HG02840 (cell line): Measurements from ENCODE around the gene KREMEN2.
"Not testable (repeated sequence)": the region's sequence is repeated elsewhere in the genome, so short reads cannot be mapped to it uniquely, and the experiment has no call there.

ENCODE experiments used
- ATAC-seq: cut with Tn5 transposase; IDR thresholded peaks from one replicate; pipeline ENCODE4 v1.9.1; 2021; ENCODE audit warnings: mild to moderate bottlenecking, moderate library complexity, moderate number of reproducible peaks; ENCODE audit not compliant: unreplicated experiment, low FRiP score

Gene KREMEN2, protein sequence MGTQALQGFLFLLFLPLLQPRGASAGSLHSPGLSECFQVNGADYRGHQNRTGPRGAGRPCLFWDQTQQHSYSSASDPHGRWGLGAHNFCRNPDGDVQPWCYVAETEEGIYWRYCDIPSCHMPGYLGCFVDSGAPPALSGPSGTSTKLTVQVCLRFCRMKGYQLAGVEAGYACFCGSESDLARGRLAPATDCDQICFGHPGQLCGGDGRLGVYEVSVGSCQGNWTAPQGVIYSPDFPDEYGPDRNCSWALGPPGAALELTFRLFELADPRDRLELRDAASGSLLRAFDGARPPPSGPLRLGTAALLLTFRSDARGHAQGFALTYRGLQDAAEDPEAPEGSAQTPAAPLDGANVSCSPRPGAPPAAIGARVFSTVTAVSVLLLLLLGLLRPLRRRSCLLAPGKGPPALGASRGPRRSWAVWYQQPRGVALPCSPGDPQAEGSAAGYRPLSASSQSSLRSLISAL

GRCh38 chr16:2963723-2964474, at the start of gene KREMEN2:
Gene KREMEN2 (plus strand): TSS chr16:2964275. CDS start chr16:2964521, 246 bp downstream.
- ATAC-seq, result no peak

DNA sequence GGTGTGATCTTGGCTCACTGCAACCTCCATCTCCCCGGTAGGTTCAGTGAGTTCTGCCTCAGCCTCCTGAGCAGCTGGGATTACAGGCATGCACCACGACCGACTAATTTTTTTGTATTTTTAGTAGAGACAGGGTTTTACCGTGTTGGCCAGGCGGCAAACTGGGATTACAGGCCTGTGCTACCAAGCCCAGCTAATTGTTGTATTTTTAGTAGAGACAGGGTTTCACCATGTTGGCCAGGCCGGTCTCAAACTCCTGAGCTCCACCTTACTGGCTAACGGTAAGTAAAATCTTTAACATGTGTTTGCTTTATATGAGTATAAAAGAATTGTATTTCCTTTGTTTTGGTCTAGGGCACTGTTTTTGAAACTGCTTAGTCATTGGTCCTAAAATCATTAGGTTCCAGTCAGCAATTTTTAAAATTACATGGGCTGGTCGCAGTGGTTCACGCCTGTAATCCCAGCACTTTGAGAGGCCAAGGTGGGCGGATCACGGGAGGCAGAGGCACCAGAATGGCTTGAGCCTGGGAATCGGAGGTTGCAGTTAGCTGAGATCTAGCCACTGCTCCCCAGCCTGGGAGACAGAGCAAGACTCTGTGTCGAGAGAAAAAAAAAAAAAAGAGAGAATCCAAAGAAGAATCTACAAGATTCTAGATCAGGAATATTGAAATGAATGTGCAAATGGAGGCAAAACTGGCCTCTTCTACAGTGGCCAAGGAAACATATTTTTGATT, 48.7 kb upstream of the KREMEN2 start:
- ATAC-seq, result no peak

- ATAC-seq, result no peak
Observed at GRCh38 chr16:2919511-2920255, 44.4 kb upstream of the KREMEN2 start.

- ATAC-seq, result no peak
Observed at GRCh38 chr16:2923481-2923880, 40.6 kb upstream of the KREMEN2 start.

DNA sequence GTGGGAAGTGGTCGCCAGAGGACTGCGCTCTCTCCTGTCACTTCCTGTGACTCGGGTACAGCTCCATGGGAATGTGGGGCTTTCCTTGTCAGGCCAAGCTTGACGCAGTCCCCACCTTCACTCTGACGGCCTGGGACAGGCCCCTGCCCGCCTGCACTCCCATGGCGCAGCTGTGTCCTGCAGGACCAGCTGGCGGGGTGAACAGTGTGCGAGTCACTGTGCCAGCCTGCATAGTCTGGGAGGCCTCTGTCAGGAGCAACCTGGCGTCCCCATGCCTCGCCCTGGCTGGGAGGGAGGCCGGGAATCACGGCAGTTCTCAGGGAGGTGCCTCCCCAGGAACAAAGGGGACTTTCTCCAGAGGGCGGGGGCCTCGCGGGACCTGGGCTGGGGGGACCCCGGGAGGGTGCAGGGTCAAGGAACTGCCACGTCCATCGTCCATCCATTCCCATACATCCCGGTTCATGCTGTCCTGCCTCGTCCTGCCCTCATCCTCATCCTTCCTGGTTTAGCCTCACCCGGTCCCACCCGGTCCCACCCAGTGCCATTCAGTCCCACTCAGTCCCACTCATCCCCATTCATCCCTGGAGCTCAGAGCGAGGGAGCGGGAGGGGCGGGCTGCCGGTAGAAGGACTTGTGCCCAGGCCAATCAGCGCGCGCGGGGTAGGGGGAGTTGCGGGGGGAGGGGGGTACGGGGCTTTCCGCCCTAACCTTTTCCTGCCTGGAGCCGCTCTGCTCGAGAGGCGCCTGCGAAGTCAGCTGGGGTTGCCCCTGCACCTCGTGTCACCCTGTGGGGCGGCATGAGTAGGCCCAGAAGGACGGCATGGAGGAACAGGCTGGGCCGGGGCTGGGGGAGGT, 38.9 kb upstream of the KREMEN2 start:
- ATAC-seq, result no peak

DNA sequence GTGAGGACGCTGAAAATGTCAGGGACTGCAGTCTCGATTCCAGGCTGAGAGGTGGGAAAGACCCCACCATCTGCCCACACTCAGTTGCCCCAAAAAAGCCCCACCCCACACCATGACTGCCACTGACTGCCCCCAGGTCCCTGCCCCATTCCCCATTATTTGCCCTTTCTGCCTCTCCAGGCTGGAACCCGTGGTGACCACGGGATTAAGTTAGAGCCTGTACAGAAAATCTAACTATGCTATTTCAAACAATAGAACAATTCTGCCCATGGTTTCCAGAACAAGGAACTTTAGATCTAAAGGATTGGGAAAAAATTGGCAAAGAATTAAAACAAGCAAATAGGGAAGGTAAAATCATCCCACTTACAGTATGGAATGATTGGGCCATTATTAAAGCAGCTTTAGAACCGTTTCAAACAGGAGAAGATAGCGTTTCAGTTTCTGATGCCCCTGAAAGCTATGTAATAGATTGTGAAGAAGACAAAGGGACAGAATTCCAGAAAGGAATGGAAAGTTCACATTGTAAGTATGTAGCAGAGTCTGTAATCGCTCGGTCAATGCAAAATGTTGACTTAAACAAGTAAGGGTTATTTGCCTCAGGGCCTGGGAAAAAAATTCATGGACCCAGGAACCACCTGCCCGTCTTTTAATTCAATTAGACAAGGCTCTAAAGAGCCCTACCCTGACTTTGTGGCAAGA, 38.0 kb upstream of the KREMEN2 start:
- no peak for ATAC-seq

DNA sequence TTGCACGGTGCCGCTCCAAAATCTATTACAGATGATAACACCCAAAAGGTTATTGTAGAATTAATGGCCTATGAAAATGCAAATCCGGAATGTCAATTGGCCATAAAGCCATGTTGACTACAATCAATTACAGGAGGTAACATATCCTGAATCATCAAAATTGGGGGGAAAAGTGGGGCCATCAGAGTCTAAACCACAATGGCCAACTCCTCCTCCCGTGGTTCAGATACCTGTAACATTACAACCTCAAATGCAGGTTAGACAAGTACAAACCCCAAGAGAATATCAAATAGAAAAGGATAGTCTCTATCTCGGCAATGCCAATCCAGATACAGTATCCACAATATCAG, 37.5 kb upstream of the KREMEN2 start:
- no peak for ATAC-seq

GRCh38 chr16:2927010-2927646, 36.9 kb upstream of the KREMEN2 start:
- no peak for ATAC-seq

DNA sequence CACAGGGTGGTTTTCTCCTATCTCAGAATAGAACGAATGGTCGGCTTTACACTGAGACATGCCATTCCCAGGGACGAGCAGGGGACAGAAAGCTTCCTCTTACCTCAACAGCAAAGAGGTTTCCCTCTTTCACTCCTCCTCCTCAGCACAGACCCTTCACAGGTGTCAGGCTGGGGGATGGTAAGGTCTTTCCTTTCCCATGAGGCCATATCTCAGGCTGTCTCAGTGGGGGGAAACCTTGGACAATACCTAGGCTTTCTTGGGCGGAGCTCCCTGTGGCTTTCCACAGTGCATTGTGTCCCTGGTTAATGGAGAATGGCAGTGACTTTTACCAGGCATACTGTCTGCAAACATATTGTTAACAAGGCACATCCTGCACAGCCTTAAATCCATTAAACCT, 35.9 kb upstream of the KREMEN2 start:
- not testable (repeated sequence) for ATAC-seq

DNA sequence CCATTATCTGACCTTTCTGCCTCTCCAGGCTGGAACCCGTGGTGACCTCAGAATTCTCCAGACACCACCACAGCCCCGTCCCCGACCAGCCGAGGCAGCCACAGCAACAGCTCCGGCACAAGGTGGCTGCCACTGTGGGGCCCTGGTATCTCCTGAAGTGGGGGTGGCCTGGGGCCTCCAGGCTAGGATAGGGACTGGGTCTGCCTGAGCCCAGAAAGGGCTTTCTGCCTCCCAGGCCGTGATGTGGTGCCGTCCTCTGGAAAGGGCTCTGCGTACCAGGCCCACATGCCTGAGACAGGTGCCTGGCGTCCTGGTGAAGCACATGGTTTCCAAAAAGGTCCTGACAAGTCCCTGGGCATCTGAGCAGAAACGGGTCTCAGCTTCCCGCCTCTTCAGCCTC, 35.3 kb upstream of the KREMEN2 start:
- ATAC-seq, result no peak

GRCh38 chr16:2929693-2930092, 34.4 kb upstream of the KREMEN2 start:
- no peak for ATAC-seq

- ATAC-seq, result no peak
Observed at GRCh38 chr16:2930236-2930635, 33.8 kb upstream of the KREMEN2 start.

GRCh38 chr16:2931231-2931914, 32.7 kb upstream of the KREMEN2 start:
- not testable (repeated sequence) for ATAC-seq

GRCh38 chr16:2933136-2933535, 30.9 kb upstream of the KREMEN2 start:
- no peak for ATAC-seq

DNA sequence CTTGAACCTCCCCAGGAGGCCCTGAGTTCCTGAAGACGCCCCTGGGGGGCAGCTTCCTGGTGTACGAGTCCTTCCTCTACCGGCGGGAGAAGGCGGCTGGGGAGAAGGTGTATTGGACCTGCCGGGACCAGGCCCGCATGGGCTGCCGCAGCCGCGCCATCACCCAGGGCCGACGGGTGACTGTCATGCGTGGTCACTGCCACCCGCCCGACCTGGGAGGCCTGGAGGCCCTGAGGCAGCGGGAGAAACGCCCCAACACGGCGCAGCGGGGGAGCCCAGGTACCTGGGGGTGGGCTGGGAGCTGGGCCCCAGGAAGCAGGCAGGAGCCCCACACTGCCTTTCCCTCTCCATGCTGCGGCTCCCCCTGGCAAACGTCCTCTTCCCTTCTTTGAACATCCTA, 30.4 kb upstream of the KREMEN2 start:
- ATAC-seq, result no peak

DNA sequence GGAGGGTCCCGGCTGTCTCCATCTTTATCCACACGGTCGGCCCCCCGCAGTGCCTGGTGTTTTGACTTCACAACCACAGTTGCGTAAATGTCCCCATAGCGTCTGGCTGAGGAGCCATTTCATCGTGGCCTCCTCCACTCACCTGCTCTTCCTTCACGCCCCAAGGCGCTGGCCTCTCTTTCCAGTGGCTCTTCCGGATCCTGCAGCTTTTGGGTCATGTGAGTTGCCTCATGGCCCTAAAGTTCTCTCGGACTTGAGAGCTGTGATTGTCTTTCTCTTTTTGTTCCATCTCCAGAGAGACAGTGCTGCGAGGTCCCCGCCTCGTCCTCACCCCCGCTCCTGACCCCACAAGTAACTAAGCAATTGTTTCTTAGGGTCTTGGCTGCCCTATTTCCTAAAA, 29.6 kb upstream of the KREMEN2 start:
- ATAC-seq, result no peak

DNA sequence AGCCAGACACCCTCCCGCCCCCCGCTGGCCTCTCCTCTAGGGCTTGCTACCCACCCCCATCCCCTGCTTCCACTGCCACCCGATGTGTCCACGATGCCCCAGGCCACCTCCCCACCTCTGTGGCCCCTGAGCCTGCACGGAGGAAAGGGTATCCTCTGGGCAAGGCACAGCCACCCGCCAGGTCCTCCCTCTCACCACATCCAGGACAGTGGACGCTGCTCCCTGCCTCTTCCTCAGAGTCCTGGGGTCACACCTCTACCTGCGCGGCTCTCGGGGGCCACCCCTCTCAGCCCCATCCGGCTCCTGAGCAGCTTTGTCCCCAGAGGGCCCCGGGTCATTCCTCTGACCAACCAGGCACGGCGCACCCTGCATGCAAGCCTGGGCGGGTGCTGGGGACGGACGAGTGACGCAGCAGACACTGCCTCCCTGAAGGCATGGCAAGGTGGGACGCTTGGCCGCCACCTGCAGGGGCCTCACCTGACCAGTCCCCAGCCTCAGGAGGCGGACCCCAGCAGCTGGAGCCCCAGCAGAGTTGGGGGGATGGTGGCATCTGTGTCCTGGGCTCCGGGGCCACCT, 27.6 kb upstream of the KREMEN2 start:
- no peak for ATAC-seq

- no peak for ATAC-seq
Observed at GRCh38 chr16:2937170-2937569, 26.9 kb upstream of the KREMEN2 start.
